GM12874 (cell line): ENCODE results near the gene PCGF5.

Source experiments
- CTCF ChIP-seq: IDR thresholded peaks from 2 replicates; pipeline ENCODE4 v1.5.1; 2011; ENCODE audit warnings: low read depth, mild to moderate bottlenecking, control low read depth, low read length, moderate library complexity; ENCODE audit not compliant: insufficient read depth

The PCGF5 gene

GRCh38 chr10:91229683-91230082, 9.2 kb downstream of the PCGF5 start:
- no peak for TF ChIP-seq CTCF

GRCh38 chr10:91238191-91238590, 17.7 kb downstream of the PCGF5 start:
- TF ChIP-seq CTCF, result no peak

GRCh38 chr10:91239789-91240188, 19.3 kb downstream of the PCGF5 start:
- TF ChIP-seq CTCF, result no peak

- TF ChIP-seq CTCF, result no peak
Observed at GRCh38 chr10:91242940-91243339, 22.5 kb downstream of the PCGF5 start.

- TF ChIP-seq CTCF, result no peak
Observed at GRCh38 chr10:91247360-91248111, 27.1 kb downstream of the PCGF5 start.

- TF ChIP-seq CTCF, result no peak
Observed at GRCh38 chr10:91249700-91250099, 29.2 kb downstream of the PCGF5 start.

- no peak for TF ChIP-seq CTCF
Observed at GRCh38 chr10:91250341-91250740, 29.9 kb downstream of the PCGF5 start.
